ENCODE results near the gene TFCP2.

GRCh38 chr12:51070004-51070403, 102.9 kb downstream of the TFCP2 start:
- TF ChIP-seq EZH2phosphoT487 (IDR thresholded peaks at IDR 0.05; ENCODE audit: borderline replicate concordance, low read length) (no peak), CTCF (conservative IDR thresholded peaks at IDR 0.05; ENCODE audit: low read depth, low read length) (no peak)
